ENCODE measurements around the gene MRPL54. TPM values are rescaled to one million over a fixed set of nuclear protein-coding genes. Genes with fewer than 3 reads are reported as not detected.
"Not testable (repeated sequence)": the region's sequence is repeated elsewhere in the genome, so short reads cannot be mapped to it uniquely, and the experiment has no call there.

Gene MRPL54
- polyA plus RNA-seq, 4 donors = 25.2 to 41.8 (median 31.3) TPM

GRCh38 chr19:3738477-3739220 lies 23.8 kb upstream of the MRPL54 start:
- DNase-seq (ENCODE audit: low read depth in 4 of 4, low spot score in 3 of 4) = no peak

GRCh38 chr19:3740431-3740830 lies 22.1 kb upstream of the MRPL54 start:
- DNase-seq (ENCODE audit: low read depth in 4 of 4, low spot score in 3 of 4) = no peak

- no peak for DNase-seq (ENCODE audit: low read depth in 4 of 4, low spot score in 3 of 4)
Observed at GRCh38 chr19:3743486-3743885, 19.0 kb upstream of the MRPL54 start.

GRCh38 chr19:3745363-3746045 lies 17.0 kb upstream of the MRPL54 start:
- DNase-seq (ENCODE audit: low read depth in 4 of 4, low spot score in 3 of 4) = no peak

GRCh38 chr19:3746371-3747056 lies 16.0 kb upstream of the MRPL54 start:
- DNase-seq (ENCODE audit: low read depth in 4 of 4, low spot score in 3 of 4) = no peak

GRCh38 chr19:3748965-3749364 lies 13.5 kb upstream of the MRPL54 start:
- no peak for DNase-seq (ENCODE audit: low read depth in 4 of 4, low spot score in 3 of 4)

GRCh38 chr19:3750211-3750610 lies 12.3 kb upstream of the MRPL54 start:
- DNase-seq (ENCODE audit: low read depth in 4 of 4, low spot score in 3 of 4) = no peak

- DNase-seq (ENCODE audit: low read depth in 4 of 4, low spot score in 3 of 4) = no peak
Observed at GRCh38 chr19:3751236-3751635, 11.2 kb upstream of the MRPL54 start.

- no peak for DNase-seq (ENCODE audit: low read depth in 4 of 4, low spot score in 3 of 4)
Observed at GRCh38 chr19:3752492-3752891, 10.0 kb upstream of the MRPL54 start.

GRCh38 chr19:3753631-3754410 lies 8.7 kb upstream of the MRPL54 start:
- DNase-seq (ENCODE audit: low read depth in 4 of 4, low spot score in 3 of 4) = no peak

GRCh38 chr19:3757705-3758104 lies 4.8 kb upstream of the MRPL54 start:
- DNase-seq (ENCODE audit: low read depth in 4 of 4, low spot score in 3 of 4) = not testable (repeated sequence)

- DNase-seq (ENCODE audit: low read depth in 4 of 4, low spot score in 3 of 4) = not testable (repeated sequence)
Observed at GRCh38 chr19:3758297-3758696, 4.2 kb upstream of the MRPL54 start.

GRCh38 chr19:3759482-3760254 lies 2.8 kb upstream of the MRPL54 start:
- DNase-seq (ENCODE audit: low read depth in 4 of 4, low spot score in 3 of 4) = no peak

- no peak for DNase-seq (ENCODE audit: low read depth in 4 of 4, low spot score in 3 of 4)
Observed at GRCh38 chr19:3760871-3761361, 1.6 kb upstream of the MRPL54 start.

GRCh38 chr19:3761382-3762129 lies 926 bp upstream of the MRPL54 start, which contains the start of gene APBA3:
APBA3 (minus strand) TSS chr19:3761692; CDS start chr19:3760264, 1,428 bp downstream.
- DNase-seq (ENCODE audit: low read depth in 4 of 4, low spot score in 3 of 4) = peak; percentile 68 to 79 (median 72)

GRCh38 chr19:3762130-3762473 lies 380 bp upstream of the MRPL54 start:
- DNase-seq (ENCODE audit: low read depth in 4 of 4, low spot score in 3 of 4) = no peak

- no peak for DNase-seq (ENCODE audit: low read depth in 4 of 4, low spot score in 3 of 4)
Observed at GRCh38 chr19:3765121-3765520, 2.6 kb downstream of the MRPL54 start.

- DNase-seq (ENCODE audit: low read depth in 4 of 4, low spot score in 3 of 4) = not testable (repeated sequence)
Observed at GRCh38 chr19:3765757-3766156, 3.3 kb downstream of the MRPL54 start.

GRCh38 chr19:3766520-3766919 lies 4.0 kb downstream of the MRPL54 start:
- DNase-seq (ENCODE audit: low read depth in 4 of 4, low spot score in 3 of 4) = no peak

All from left renal pelvis (tissue), 4 donors.